ENCODE results near the gene EXOC6. TPM values are rescaled to one million over a fixed set of nuclear protein-coding genes. Genes with fewer than 3 reads are reported as not detected.

Gene EXOC6
- polyA plus RNA-seq, 1 donor from 2014 or later: 26.3 TPM

DNA sequence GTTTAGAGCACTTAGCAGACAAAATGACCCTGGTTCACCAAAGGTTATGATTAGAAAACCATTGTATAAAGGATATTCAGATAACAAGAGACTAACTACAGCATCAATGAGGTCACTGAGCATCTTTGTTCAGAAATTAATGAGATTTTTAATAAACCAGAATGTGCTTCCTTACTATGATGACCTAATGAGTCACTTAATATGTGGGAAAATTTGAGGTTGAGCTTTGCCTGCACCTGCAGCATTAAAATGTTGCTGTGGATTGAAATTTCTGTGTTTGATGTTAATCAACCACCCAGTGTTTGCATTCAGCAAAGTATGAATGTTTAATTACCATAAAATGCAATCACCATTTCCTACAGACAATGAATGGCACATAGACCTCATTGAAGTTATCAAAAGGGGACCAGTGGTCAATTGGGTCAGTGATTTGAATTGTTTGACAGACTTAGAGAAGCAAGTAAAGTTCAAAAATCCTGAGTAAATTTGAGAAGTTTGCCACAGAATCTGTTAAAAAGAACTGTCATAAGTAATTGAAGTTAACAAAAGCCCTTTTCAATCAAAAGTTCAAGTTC is 45.8 kb downstream of the EXOC6 start:
- Histone ChIP-seq H3K27me3 (ENCODE audit: insufficient read depth, low read depth, low read length) (no peaks in the 10 kb centered on the region), H3K27ac (ENCODE audit: low read length) (no peak overlapping the region), H3K9me2 (ENCODE audit: insufficient read depth, low read length) (no peaks in the 10 kb centered on the region), H3K4me2 (ENCODE audit: low read length) (no peak overlapping the region), H3F3A (ENCODE audit: insufficient read depth, low read length, poor library complexity, severe bottlenecking) (no peaks in the 10 kb centered on the region), H4K20me1 (ENCODE audit: insufficient read depth) (no peaks in the 10 kb centered on the region), H3K36me3 (ENCODE audit: insufficient read depth, low read length) (no peaks in the 10 kb centered on the region), H3K9me3 (ENCODE audit: low read length) (no peaks in the 10 kb centered on the region), H3K9ac (ENCODE audit: low read length) (no peak overlapping the region), H3K79me2 (replicated peaks; ENCODE audit: insufficient read depth, low read length) (peaks cover 5% of the 10 kb centered on the region), H2AFZ (ENCODE audit: low read depth, low read length) (no peak overlapping the region), H3K4me3 (ENCODE audit: low read length) (no peak overlapping the region)
- TF ChIP-seq SMC3 (conservative IDR thresholded peaks at IDR 0.05; ENCODE audit: poor library complexity) (no peak), POLR2AphosphoS5 (IDR thresholded peaks at IDR 0.05) (no peak), MXI1 (conservative IDR thresholded peaks at IDR 0.05; ENCODE audit: poor library complexity, severe bottlenecking) (no peak), RAD21 (conservative IDR thresholded peaks at IDR 0.05) (no peak), TAF1 (IDR thresholded peaks at IDR 0.05; ENCODE audit: low read depth) (no peak), EZH2 (IDR thresholded peaks at IDR 0.05; ENCODE audit: borderline replicate concordance, insufficient read depth, low read length, poor library complexity, severe bottlenecking) (no peak), EP300 (conservative IDR thresholded peaks at IDR 0.05; ENCODE audit: poor library complexity, severe bottlenecking) (no peak)
- TF ChIP-seq, protein P1, sequence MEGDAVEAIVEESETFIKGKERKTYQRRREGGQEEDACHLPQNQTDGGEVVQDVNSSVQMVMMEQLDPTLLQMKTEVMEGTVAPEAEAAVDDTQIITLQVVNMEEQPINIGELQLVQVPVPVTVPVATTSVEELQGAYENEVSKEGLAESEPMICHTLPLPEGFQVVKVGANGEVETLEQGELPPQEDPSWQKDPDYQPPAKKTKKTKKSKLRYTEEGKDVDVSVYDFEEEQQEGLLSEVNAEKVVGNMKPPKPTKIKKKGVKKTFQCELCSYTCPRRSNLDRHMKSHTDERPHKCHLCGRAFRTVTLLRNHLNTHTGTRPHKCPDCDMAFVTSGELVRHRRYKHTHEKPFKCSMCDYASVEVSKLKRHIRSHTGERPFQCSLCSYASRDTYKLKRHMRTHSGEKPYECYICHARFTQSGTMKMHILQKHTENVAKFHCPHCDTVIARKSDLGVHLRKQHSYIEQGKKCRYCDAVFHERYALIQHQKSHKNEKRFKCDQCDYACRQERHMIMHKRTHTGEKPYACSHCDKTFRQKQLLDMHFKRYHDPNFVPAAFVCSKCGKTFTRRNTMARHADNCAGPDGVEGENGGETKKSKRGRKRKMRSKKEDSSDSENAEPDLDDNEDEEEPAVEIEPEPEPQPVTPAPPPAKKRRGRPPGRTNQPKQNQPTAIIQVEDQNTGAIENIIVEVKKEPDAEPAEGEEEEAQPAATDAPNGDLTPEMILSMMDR (IDR thresholded peaks at IDR 0.05; ENCODE audit: poor library complexity, severe bottlenecking): no peak
- TF ChIP-seq, protein P2, sequence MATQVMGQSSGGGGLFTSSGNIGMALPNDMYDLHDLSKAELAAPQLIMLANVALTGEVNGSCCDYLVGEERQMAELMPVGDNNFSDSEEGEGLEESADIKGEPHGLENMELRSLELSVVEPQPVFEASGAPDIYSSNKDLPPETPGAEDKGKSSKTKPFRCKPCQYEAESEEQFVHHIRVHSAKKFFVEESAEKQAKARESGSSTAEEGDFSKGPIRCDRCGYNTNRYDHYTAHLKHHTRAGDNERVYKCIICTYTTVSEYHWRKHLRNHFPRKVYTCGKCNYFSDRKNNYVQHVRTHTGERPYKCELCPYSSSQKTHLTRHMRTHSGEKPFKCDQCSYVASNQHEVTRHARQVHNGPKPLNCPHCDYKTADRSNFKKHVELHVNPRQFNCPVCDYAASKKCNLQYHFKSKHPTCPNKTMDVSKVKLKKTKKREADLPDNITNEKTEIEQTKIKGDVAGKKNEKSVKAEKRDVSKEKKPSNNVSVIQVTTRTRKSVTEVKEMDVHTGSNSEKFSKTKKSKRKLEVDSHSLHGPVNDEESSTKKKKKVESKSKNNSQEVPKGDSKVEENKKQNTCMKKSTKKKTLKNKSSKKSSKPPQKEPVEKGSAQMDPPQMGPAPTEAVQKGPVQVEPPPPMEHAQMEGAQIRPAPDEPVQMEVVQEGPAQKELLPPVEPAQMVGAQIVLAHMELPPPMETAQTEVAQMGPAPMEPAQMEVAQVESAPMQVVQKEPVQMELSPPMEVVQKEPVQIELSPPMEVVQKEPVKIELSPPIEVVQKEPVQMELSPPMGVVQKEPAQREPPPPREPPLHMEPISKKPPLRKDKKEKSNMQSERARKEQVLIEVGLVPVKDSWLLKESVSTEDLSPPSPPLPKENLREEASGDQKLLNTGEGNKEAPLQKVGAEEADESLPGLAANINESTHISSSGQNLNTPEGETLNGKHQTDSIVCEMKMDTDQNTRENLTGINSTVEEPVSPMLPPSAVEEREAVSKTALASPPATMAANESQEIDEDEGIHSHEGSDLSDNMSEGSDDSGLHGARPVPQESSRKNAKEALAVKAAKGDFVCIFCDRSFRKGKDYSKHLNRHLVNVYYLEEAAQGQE (IDR thresholded peaks at IDR 0.05; ENCODE audit: borderline replicate concordance): no peak

DNA sequence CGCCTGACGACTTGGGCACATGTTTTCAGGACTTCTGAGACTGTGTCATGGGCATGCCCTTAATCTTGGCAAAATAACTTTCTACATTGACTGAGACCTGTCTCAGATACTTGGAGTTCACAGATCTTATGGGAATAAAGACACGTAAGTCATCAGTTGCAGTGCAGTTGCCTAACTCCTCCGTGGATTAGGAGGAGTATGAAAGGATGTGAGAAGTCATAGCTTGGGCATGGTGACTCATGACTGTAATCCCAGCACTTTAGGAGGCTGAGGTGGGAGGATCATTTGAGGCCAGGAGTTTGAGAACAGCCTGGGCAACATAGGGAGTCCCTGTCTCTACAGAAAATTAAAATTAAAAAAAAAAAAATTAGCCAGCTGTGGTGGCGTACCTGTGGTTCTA is 49.6 kb downstream of the EXOC6 start:
- H3K4me2 ChIP-seq (ENCODE audit: low read length): no peak overlapping the region
- no peaks in the 10 kb centered on the region for H3K79me2 ChIP-seq (replicated peaks; ENCODE audit: insufficient read depth, low read length)
- no peak for TF ChIP-seq EZH2 (IDR thresholded peaks at IDR 0.05; ENCODE audit: borderline replicate concordance, insufficient read depth, low read length, poor library complexity, severe bottlenecking)
- TF ChIP-seq SMC3 (conservative IDR thresholded peaks at IDR 0.05; ENCODE audit: poor library complexity): no peak
- no peak for TF ChIP-seq TAF1 (IDR thresholded peaks at IDR 0.05; ENCODE audit: low read depth)
- TF ChIP-seq, protein P1 (IDR thresholded peaks at IDR 0.05; ENCODE audit: poor library complexity, severe bottlenecking): no peak
- TF ChIP-seq, protein P2 (IDR thresholded peaks at IDR 0.05; ENCODE audit: borderline replicate concordance): no peak
- TF ChIP-seq RAD21 (conservative IDR thresholded peaks at IDR 0.05): no peak
- TF ChIP-seq MXI1 (conservative IDR thresholded peaks at IDR 0.05; ENCODE audit: poor library complexity, severe bottlenecking): no peak
- TF ChIP-seq EP300 (conservative IDR thresholded peaks at IDR 0.05; ENCODE audit: poor library complexity, severe bottlenecking): no peak
- TF ChIP-seq POLR2AphosphoS5 (IDR thresholded peaks at IDR 0.05): no peak
- no peaks in the 10 kb centered on the region for H3F3A ChIP-seq (ENCODE audit: insufficient read depth, low read length, poor library complexity, severe bottlenecking)
- no peaks in the 10 kb centered on the region for H3K27me3 ChIP-seq (ENCODE audit: insufficient read depth, low read depth, low read length)
- H3K27ac ChIP-seq (ENCODE audit: low read length): no peak overlapping the region
- H4K20me1 ChIP-seq (ENCODE audit: insufficient read depth): no peaks in the 10 kb centered on the region
- no peaks in the 10 kb centered on the region for H3K9me3 ChIP-seq (ENCODE audit: low read length)
- H3K36me3 ChIP-seq (ENCODE audit: insufficient read depth, low read length): no peaks in the 10 kb centered on the region
- no peak overlapping the region for H2AFZ ChIP-seq (ENCODE audit: low read depth, low read length)
- no peak overlapping the region for H3K4me3 ChIP-seq (ENCODE audit: low read length)
- H3K9me2 ChIP-seq (ENCODE audit: insufficient read depth, low read length): no peaks in the 10 kb centered on the region
- no peak overlapping the region for H3K9ac ChIP-seq (ENCODE audit: low read length)

Data from neural cell (in vitro differentiated cells).